ENCODE measurements around the gene ECT2L.

The ECT2L gene, protein sequence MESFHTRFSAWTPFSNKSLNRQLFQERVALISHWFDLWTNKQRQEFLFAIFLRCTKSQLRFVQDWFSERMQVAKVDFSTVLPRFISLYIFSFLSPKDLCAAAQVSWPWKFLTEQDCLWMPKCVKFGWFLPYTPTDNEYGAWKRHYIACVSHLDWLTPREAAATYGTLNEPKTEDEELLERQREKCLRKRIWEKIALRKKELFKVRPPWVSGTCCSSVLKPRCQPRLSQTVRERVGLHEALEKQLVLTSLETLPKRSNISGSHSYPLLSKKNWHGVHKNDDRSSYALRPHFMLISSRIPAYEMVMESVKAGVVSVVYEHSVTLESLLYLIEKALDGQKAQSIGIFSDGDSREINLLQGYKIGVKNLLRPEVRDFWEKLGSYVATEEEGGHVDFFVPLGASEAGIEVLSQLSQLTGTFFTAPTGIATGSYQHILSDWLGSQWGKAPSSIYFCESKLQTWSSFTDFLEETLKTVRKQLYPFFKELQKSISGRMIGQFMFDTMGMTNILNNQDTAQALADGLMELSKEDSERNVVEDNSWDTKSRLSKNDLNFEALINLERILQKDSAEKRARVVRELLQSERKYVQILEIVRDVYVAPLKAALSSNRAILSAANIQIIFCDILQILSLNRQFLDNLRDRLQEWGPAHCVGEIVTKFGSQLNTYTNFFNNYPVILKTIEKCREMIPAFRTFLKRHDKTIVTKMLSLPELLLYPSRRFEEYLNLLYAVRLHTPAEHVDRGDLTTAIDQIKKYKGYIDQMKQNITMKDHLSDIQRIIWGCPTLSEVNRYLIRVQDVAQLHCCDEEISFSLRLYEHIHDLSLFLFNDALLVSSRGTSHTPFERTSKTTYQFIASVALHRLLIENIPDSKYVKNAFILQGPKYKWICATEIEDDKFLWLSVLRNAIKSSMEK

DNA sequence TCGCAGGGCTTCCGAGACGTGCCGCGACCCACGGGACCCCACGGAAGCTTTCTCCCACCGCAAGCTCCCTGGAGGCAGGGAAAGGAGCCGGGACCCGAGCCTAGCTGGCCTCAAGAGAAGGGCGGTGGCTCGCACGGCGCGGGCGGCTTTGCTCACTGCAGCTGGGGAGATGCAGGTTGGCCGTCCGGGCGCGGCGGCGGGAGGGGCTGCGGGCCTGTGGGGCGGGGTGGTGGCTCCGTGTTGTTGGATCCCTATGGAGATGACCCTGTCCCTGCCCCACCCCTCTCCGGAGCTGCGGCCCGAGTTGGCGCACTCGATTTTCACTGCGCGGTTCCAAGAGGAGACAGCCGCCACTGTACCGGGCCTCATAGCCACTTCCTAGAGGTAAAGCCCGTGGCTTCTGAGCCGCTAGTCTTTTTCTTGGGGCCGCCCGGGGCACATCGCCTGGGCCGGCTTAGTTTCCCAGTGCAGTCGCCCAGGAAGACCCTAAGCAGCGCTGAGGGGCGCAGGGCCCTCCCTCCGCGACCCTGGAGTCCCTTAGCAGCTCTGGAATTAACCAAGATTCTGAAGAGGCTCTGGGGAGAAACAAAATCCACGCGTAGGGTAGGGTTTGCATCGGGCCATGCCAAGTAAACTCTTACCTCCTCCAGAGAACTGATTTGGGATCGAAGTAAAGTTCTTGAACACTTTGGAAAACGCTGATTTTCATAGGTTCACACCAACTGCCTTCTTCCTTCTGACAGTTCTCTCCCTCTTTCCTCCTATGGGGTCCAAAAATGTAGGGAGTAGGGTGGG lies at the start of gene ECT2L:
Gene ECT2L (plus strand): TSS at position 279 of the 795 bp plus-strand sequence. CDS start 17,188 bp downstream, outside the sequence.
- no peak for DNase-seq

DNA sequence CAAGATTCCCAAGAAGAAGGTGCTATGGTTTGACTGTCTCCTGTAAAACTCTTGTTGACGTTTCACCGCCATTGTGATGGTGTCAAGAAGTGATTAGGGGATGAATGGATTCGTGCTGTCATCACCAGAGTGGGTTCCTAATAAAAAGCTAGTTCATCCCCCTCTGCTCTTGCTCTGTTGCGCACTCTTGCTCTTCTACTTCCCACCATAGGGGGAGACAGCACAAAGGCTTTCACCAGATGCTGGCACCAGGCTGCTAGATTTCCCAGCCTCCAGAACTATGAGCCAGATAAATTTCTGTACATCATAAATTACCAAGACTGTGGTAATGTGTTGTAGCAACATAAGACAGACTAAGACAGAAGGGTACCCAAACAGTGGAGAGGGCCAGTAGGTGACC lies 43.9 kb upstream of the ECT2L start:
- DNase-seq, result no peak

DNA sequence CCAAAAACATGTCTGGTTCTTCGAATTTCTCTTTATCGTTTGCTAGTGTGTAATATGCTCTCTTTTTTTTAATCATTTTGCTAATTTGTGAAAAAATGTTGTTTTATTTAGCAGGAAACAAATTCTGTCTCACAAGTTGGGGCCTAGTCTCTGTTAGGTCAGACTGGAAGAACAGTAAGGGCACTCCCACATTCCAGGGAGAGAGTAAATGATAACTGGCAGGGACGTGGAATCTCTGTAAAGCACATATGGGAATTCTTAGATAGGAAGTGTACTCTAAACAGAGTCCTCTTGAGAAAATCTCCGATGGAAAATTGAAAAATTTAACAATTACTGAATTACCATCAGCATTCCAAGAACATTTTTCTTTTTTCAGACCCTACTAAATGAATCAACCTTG lies 38.8 kb upstream of the ECT2L start:
- DNase-seq, result peak; percentile 10

DNA sequence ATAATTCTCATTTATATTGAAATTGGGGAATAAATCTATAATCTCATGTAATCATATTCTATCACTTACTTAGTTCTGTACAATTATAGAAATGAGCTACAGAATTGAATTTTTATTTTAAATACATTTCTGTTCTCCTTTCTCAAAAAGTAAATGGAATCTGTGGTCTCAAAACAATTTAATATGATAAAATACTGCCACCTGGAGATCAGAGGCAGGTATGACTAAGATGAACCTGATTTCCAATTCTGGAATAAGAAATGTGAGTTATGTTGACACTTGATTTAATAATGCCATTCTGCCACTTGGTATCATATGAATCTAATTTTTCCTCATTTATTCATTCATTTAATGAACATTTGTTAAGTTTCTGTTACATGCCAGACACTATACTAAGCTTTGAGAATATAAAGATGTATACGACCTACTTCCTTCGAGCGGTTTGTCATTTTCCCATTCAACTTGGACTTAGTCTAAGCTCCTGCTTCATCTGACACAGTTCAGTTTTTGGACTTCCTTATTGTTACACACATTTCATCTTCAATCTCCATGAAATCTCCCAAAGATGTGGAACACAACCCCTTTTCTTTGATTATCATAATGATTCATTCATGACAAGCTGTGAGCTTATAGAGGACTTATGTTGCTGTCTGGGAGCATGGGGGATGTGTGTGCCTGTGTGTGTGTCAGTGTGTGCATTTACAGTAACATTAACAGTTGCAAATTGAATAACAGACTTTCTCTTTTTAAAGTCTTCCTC lies 29.8 kb upstream of the ECT2L start:
- DNase-seq, result peak; percentile 25

DNA sequence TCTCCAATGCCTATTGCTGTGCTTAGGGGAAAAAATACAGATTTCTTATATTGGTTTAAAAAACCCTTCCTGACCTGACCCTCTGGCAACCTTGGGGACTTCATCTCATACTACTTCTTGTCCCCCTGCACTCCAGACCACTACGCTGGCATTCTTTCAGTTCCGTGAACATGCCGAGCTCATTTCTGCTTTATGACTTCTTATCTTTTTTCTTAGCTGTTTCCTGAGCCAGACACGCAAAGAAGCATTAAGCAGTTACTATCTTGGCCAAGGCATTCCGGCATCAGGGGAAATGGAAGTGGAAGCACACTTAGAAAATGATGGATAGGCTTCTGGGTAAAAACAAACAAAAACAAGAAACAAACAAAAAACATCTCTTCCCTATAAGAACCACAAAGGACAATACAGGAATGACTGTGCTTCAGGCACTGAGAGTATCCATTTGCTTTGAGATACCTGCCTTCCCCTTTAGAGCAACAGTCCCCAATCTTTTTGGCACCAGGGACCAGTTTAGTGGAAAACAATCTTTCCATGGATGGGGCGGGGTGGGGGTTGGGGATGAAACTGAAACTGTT lies 26.7 kb upstream of the ECT2L start:
- DNase-seq, result no peak

DNA sequence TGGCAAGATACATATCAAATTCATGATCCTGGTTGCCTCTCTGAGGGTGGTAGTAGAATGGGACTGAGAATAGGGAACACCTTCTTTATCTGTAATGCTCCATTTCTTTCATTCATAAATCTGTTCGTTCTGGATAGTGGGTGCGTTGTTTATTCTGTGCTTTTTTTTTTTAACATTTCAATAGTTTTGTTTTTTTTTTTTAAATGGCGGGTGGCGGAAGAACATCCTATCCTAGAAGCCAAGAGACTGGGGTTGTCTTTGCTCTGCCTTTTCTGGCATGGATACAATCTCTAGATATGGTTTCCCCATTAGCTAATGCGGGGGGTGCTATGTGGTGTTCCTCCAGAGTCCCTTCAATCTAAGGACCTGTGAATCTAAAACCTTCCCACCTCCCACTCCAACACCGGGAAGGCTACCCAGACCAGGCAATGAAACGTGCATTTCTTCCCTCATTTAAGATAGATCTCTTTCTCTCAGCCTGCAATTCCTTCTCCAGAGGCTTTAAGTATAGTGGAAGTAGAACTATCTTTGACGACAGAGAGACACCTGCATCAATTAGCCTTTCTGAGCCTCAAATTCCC lies 23.2 kb upstream of the ECT2L start:
- DNase-seq, result no peak

DNA sequence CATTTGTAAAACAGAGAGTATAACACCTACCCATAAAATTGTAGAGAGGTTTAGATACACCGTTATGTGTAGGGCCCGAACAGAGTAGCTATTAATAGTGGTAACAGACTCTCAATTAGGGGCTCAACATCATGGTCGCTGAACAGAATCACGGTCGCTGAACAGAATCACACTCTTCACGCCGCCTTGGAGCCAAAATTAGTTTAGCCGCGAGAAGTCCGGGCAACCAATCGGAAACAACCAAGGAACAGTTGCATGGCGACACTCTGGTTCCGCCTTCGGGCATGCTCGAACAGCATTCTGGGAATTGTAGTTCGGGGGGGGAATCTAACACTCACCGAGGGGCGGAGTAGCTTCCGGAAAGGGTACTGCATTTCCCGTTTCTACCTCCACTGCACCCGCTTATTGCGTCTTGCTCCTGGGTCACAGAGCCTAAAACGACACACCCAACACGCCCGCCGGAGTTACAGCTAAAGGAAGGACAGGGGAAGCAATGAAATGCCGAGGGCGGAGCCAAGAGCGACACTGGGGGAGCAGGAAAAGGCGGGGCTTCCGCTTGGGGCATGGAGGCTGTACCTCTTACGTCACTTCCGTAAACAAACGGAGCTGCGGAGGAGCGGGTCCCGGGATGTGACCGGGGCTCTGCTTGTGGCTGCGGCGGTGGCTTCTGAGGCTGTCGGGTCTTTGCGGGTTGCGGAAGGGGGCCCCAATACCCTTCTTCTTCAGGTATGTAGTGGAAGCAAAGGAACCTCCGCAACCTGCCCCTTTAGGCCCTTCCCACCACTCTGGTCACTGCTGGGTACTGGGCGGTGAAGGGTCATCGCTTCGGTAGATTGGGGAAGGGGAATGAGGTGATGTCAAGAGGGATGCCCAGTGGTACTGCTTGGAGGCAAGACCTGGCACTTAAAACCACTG lies 22.5 kb upstream of the ECT2L start, which contains the start of gene CCDC28A:
Gene CCDC28A (plus strand): TSS at position 593 of the 915 bp plus-strand sequence. CDS start 2,352 bp downstream, outside the sequence.
- DNase-seq, result peak; percentile 95

DNA sequence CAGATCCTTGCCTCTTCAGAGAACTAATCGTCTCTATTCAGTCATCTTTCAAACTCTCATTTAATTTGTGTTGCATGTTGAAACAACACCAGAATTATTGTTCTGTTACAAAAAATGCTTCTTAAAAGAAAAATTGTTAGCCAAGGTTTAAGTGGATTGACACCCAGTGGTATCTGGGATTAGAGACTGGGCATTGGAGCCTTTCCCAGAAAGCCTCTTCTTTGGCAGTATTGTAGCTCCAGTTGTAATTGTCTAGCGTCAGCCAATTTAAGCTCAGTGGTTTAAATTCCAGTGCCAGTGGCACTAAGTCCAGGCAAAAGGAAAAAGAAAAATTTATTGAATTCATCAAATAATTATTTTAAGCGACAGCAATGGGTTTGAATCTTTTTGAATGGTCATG lies 21.5 kb upstream of the ECT2L start:
- DNase-seq, result no peak

DNA sequence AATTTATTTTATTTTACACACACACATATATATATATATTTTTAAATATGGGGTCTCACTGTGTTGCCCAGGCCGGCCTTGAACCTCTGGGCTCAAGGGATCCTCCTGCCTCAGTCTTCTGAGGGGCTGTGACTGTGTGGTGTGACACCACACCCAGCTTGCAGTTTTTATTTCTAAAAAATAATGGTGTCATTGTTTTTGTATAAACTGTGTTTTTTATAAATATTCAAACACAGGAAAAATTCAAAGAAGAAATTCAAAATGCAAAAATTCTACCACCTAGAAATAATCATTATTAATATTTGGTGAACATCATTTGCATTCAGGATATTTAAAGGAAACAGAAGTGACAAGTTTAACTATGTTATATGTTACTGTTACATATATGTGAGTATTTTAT lies 19.2 kb upstream of the ECT2L start:
- no peak for DNase-seq

DNA sequence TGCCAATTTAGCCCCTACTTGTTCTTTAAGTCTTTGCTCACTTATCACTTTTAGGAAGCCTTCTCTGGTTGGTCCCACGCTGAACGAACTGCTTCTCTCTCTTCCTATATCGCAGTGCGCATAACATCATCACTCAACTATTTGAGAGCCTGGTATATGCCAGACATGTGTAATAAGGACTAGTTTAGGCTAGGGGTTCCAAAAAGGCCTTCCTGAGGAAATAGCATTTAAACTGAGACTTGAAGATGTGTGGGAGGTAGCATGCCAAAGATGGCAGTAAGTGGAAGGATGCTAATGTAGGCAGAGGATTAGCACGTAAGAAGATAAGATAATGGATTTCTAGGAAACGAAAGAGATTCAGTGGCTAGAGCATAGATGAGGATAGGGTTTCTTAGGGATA lies 17.6 kb upstream of the ECT2L start:
- no peak for DNase-seq

DNA sequence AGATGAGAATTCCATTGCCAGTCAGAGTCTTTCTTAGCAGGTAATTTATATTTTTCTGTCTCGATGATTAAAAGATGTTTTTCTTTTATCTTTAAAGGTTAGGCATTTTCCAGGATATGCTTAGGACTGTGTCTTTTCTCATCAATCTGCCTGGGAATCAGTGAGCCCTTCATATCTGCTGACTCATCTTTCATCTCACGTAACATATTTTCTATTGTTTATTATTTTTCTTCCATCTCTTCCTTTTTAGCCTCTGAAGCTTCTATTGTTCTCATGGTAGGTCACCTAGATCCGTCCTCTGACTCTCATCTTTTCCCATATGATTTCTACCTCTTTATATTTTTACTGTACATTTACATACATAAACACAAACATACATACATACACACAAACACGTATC lies 13.6 kb upstream of the ECT2L start:
- DNase-seq, result no peak

DNA sequence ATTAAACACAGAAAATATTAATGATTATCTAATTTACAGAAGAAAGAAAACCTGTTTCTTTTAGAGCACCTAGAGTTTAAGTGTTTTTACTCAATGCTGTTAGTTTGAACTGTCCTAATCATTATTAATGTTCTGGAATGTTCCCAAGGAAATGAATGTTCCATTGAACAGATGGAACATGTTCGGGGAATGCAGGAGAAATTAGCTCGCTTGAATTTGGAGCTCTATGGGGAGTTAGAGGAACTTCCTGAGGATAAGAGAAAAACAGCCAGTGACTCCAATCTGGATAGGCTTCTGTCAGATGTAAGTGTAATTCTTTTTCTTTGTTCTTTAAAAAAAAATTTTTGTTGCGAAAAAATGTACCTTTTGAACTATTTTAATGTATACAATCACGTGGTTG lies 10.8 kb upstream of the ECT2L start:
- no peak for DNase-seq

DNA sequence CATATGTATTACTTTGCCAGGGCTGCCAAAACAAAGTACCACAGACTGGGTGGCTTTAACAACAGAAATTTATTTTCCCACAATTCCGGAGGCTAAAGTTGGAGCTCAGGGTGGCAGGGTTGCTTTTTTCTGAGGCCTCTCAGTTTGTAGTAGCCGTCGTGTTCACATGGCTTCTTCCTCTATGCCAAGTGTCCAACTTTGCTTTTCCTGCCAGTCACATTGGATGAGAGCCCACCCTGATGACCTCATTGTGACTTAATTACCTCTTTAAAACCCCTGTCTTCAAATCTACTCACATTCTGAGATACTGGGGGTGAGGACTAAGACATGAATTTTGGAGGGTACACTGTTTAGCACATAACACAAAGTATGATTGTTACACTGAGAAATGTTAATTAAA lies 9.9 kb upstream of the ECT2L start:
- no peak for DNase-seq

DNA sequence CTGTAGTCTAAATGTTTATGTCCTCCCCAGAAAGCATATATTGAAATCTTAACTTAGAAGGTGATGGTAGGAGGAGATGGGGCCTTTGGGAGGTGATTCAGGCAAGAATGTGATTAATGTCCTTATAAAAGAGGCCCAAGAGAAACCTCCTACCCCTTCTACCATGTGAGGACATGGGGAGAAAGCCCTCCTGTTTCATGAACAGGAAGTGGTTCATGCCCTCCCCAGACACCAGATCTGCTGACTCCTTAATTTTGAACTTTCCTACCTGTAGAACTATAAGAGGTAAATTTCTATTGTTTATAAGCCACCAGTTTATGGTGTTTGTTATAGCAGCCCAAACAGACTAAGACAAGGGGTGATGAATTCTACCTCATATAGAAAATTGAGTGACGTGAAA lies 8.7 kb upstream of the ECT2L start:
- DNase-seq, result no peak

DNA sequence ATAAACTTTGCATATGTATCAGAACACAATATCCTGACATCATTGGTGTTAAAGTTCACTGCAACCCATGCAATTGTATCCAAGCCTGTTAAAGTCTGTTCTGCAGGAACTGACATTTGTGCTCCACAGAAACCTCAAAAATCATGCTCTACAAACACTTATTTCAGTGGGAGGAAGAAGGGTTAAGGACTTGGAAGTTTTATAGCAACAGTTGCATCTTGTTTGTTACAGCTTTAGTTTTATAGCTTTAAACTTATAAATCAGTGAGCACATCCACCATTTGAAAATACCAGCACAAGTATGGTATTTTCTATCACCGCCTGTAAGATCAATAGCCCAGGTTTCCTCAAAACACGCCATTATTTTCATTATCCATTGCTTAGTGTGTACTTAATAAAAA lies 884 bp downstream of the ECT2L start:
- no peak for DNase-seq

DNA sequence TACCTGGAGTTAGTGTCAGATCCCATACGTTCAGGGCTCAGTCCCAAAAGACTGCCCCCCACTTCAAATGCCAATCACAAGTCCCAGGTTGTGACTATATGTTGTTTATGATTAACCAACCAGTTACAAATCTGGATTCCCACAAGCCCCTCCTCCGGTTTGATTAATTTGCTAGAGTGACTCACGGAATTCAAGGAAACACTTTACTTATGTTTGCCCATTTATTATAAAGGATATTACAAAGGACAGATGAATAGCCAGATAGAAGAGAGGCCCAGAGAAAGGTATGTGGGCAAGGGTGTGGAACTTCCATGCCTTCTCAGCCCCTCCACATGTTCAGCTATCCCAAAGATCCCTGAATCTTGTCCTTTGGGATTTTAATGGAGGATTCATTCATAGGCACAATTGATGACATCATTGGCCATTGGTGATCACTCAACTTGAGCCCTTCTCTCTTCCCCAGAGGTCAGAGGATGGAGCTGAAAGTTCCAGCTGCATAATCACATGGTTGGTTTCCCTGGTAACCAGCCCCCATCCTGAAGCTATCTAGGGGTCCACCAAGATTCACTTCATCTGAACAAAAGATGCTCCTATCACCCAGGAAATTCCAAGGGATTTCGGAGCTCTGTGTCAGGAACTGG lies 2.0 kb downstream of the ECT2L start:
- DNase-seq, result no peak

DNA sequence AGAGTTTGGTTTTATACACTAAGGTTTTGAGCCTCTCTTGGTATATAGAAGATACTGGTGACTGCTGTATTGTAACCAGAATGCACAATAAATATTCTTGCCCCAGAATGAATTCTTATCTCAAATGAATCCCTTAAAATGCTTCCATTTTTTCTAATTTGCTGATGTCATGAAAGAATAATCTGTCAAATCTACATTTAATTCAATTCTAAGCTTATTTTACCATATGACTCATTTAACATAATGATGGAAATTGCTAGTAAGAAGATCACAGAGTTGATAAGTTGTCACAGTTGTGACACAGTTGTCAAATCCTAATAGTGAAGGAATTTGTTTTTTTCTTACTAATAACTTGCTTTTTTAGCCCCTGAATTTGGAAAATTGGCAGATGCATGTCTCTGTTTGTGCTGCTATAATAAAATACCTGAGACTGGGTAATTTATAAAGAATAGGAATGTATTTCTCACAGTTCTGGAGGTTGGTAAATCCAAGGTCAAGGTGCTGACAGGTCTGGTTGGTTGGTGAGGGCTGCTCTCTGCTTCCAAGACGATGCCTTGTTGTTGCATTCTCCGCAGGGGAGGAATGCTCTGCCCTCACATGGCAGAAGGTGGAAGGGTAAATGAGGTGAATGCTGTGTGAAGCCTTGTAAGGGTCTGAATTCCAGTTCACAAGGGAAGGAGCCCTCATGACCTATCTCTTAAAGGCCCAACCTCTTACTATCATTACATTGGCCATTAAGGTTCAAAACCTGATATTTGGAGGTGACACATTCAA lies 4.7 kb downstream of the ECT2L start:
- no peak for DNase-seq

DNA sequence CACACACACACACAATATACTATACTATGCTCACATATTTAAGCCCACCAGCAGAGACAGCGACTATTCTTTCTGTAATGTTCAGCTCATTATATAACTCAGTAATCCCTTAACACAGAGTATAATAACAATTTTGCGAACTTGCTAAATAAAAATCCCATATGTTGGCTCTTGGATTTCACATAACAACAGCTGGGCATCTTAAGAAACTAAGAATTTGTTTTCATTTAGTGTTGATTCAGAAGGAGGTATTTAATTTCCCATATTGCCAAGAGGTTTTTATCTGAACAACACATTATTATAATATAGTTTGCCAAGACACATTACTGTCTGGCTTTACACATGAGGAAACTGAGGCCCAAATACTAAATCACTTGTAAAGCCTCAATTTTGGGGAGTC lies 7.4 kb downstream of the ECT2L start:
- DNase-seq, result no peak

DNA sequence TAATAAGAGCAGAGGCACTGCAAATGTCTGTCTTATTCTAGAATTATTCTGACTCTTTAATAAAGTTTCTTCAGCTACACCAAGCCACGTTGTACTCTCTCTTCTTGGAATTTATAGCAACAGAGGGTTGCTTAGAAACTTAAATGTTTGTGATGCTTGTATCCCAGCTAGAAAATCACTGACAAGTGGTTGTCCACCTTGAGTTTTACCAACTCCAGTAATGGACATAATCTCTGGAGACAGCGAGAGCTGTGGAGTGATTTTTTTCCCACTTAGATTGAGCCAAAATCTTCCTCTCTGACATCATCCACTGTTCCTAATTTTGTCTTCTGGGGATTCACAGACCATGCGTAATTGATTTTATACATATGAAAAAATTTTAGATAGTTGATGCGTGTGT lies 8.0 kb downstream of the ECT2L start:
- DNase-seq, result peak; percentile 41

All from fibroblast of skin of right quadriceps (primary cell).